ENCODE measurements around the gene PRKAR1A.

The PRKAR1A gene

GRCh38 chr17:68592009-68592408 is 79.8 kb downstream of the PRKAR1A start:
- no peak for TF ChIP-seq CTCF (IDR thresholded peaks at IDR 0.05; ENCODE audit: insufficient read depth, low read depth, low read length, missing control alignments)
- H3K4me3 ChIP-seq (ENCODE audit: low read depth, low read length) = no peak overlapping the region
- DNase-seq (ENCODE audit: low read depth) = no peak

- no peak for TF ChIP-seq CTCF (IDR thresholded peaks at IDR 0.05; ENCODE audit: insufficient read depth, low read depth, low read length, missing control alignments)
- no peak for DNase-seq (ENCODE audit: low read depth)
- H3K4me3 ChIP-seq (ENCODE audit: low read depth, low read length) = no peak overlapping the region
These were observed 80.7 kb downstream of the PRKAR1A start for GRCh38 chr17:68592682-68593641.

GRCh38 chr17:68594552-68594951 is 82.3 kb downstream of the PRKAR1A start:
- TF ChIP-seq CTCF (IDR thresholded peaks at IDR 0.05; ENCODE audit: insufficient read depth, low read depth, low read length, missing control alignments) = no peak
- no peak overlapping the region for H3K4me3 ChIP-seq (ENCODE audit: low read depth, low read length)
- no peak for DNase-seq (ENCODE audit: low read depth)

- H3K4me3 ChIP-seq (ENCODE audit: low read depth, low read length) = no peak overlapping the region
- no peak for TF ChIP-seq CTCF (IDR thresholded peaks at IDR 0.05; ENCODE audit: insufficient read depth, low read depth, low read length, missing control alignments)
- DNase-seq (ENCODE audit: low read depth) = no peak
These were observed 83.3 kb downstream of the PRKAR1A start for GRCh38 chr17:68595496-68595895.

- no peak for DNase-seq (ENCODE audit: low read depth)
- TF ChIP-seq CTCF (IDR thresholded peaks at IDR 0.05; ENCODE audit: insufficient read depth, low read depth, low read length, missing control alignments) = no peak
- no peak overlapping the region for H3K4me3 ChIP-seq (ENCODE audit: low read depth, low read length)
These were observed 83.8 kb downstream of the PRKAR1A start for GRCh38 chr17:68595986-68596385.

- H3K4me3 ChIP-seq (ENCODE audit: low read depth, low read length) = no peak overlapping the region
- TF ChIP-seq CTCF (IDR thresholded peaks at IDR 0.05; ENCODE audit: insufficient read depth, low read depth, low read length, missing control alignments) = no peak
- no peak for DNase-seq (ENCODE audit: low read depth)
These were observed 84.2 kb downstream of the PRKAR1A start for GRCh38 chr17:68596411-68596945.
